Activated T-cell treated with anti-CD3 and anti-CD28 coated beads, Interleukin-2, amount 50 U/mL, for 4 hours (primary cell): Measurements from ENCODE around the gene AKR1D1. TPM values are rescaled to one million over a fixed set of nuclear protein-coding genes. Genes with fewer than 3 reads are reported as not detected.
"Not testable (repeated sequence)": the region's sequence is repeated elsewhere in the genome, so short reads cannot be mapped to it uniquely, and the experiment has no call there.

Experiments used
- ATAC-seq, 2 donors: fragments of 200-7000 bp; cut with Tn5 transposase; one replicate each; pipeline ENCODE4 v1.10.0; 2021
- DNase-seq: peaks from one replicate; pipeline ENCODE4 v3.0.0-alpha.2; 2020
- H3K27me3 Mint-ChIP-seq: one replicate; pipeline ENCODE4 v1.8.0; 2021; ENCODE audit warnings: low read depth, mixed read lengths
- H3K36me3 Mint-ChIP-seq: one replicate; pipeline ENCODE4 v1.8.0; 2022; ENCODE audit warnings: mixed read lengths; ENCODE audit not compliant: insufficient read depth
- H3K4me1 Mint-ChIP-seq: one replicate; pipeline ENCODE4 v1.8.0; 2021; ENCODE audit warnings: low read depth, mixed read lengths
- H3K4me3 Mint-ChIP-seq: one replicate; pipeline ENCODE4 v1.8.0; 2021; ENCODE audit warnings: mild to moderate bottlenecking, moderate library complexity, mixed read lengths
- H3K9me3 Mint-ChIP-seq: one replicate; pipeline ENCODE4 v1.8.0; 2021; ENCODE audit warnings: mixed read lengths
- total RNA-seq, 3 donors: library from RNA; stranded (reverse); gene quantifications; one replicate each; pipeline ENCODE4 v1.2.1, GENCODE V29; 2021

The AKR1D1 gene
- total RNA-seq, 3 donors from 2014 or later = 0.30 TPM; not detected in 2

DNA sequence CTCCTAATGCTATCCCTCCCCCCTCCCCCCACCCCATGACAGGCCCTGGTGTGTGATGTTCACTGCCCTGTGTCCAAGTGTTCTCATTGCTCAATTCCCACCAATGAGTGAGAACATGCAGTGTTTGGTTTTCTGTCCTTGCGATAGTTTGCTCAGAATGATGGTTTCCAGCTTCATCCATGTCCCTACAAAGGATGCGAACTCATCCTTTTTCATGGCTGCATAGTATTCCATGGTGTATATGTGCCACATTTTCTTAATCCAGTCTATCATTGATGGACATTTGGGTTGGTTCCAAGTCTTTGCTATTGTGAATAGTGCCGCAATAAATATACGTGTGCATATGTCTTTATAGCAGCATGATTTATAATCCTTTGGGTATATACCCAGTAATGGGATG is 20.6 kb upstream of the AKR1D1 start:
- Mint-ChIP-seq H3K9me3 (peaks cover 11% of the 10 kb centered on the region), H3K27me3 (peaks cover 11% of the 10 kb centered on the region)
- H3K36me3 Mint-ChIP-seq, DNase-seq, ATAC-seq, H3K4me1 Mint-ChIP-seq, H3K4me3 Mint-ChIP-seq: not testable (repeated sequence)

DNA sequence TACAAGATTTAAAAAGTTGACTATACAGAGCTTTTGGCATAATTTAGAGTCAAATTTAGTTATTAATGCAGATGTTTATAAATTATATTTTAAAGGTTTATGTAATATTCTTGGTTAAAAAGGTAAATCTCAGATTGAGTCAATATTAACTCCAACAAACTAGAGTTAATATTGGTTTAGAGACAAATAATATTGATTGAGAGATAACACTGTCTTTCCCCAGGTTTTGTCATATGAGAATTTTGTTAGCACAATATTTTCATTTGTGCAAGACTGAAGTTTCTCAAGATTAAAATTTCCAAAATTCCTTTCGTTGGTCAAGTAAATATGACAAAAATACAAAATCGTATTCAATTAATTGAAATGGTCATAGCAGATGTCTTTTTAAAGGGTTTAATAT is 12.9 kb upstream of the AKR1D1 start:
- no peak overlapping the region for H3K4me3 Mint-ChIP-seq
- DNase-seq = no peak
- no peaks in the 10 kb centered on the region for H3K9me3 Mint-ChIP-seq
- H3K27me3 Mint-ChIP-seq = peaks cover 9% of the 10 kb centered on the region
- no peaks in the 10 kb centered on the region for H3K4me1 Mint-ChIP-seq
- H3K36me3 Mint-ChIP-seq = no peaks in the 10 kb centered on the region
- no peak for ATAC-seq

DNA sequence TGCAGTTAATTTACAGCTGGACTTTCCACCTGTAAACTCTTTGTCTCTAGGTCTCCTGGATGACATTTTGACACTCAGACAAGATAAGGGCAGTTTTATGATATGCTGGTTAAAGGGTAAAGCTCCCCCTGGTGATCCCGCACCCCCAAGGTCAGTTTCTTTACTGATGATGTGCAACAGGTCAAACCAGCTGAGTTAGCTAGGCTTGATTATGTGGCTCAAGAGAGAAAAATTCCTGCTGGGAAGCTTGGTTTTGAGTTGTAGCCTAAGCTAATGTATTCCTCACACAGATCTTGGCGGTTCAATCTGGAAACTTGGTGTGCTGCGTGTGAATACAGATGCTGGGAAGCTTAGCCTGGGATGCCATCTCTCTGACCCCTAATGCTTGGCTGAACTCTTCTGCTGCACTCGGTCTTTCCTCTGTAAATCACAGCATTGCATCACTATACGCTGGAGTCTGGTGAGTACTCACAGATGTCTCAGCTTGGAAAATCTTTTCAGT is 11.4 kb upstream of the AKR1D1 start:
- no peak overlapping the region for H3K4me3 Mint-ChIP-seq
- peaks cover 10% of the 10 kb centered on the region for H3K27me3 Mint-ChIP-seq
- DNase-seq (no peak), ATAC-seq (no peak)
- no peaks in the 10 kb centered on the region for H3K4me1 Mint-ChIP-seq
- no peaks in the 10 kb centered on the region for H3K9me3 Mint-ChIP-seq
- no peaks in the 10 kb centered on the region for H3K36me3 Mint-ChIP-seq

DNA sequence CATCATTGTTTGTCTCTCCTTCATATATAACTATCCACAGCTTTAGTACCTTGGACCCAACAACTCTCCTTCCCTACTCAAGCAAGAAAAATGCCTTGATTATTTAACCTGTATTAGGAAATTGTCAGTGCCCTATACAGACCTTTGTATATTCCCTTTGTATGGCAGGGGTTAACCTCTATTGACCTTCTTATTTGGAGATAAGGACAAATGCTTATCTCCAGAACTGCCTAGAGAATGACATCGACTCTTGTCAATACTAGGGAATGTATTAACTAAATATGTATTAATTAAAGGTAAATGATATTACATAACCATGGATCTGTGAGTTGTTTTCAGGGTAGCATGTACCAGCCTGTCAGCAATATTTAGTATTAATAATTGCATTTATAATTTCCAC is 10.4 kb upstream of the AKR1D1 start:
- no peaks in the 10 kb centered on the region for H3K36me3 Mint-ChIP-seq
- no peaks in the 10 kb centered on the region for H3K4me1 Mint-ChIP-seq
- peaks cover 11% of the 10 kb centered on the region for H3K27me3 Mint-ChIP-seq
- ATAC-seq (no peak), DNase-seq (no peak)
- H3K9me3 Mint-ChIP-seq = no peaks in the 10 kb centered on the region
- no peak overlapping the region for H3K4me3 Mint-ChIP-seq

DNA sequence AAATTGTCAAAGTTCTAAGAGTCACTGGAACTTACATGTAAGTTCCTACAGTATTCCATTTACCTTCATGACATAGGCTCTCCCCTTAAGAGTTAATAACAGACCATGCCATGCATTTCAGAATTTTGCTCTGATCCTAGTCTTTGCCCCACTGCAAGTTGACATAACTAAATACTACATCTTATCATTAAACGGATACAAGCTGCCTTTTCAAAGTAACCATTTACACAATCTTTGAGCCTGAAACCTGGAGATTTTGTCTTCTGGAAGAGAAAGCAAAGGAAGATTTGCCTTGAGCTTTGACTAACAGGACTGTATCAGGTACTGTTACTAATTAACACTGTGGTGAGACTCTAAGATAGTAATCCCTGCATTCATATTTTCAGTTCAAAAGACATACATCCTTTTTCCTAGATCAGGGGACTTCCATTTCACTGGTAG is 9.3 kb upstream of the AKR1D1 start:
- no peak overlapping the region for H3K4me3 Mint-ChIP-seq
- no peaks in the 10 kb centered on the region for H3K4me1 Mint-ChIP-seq
- peaks cover 11% of the 10 kb centered on the region for H3K27me3 Mint-ChIP-seq

DNA sequence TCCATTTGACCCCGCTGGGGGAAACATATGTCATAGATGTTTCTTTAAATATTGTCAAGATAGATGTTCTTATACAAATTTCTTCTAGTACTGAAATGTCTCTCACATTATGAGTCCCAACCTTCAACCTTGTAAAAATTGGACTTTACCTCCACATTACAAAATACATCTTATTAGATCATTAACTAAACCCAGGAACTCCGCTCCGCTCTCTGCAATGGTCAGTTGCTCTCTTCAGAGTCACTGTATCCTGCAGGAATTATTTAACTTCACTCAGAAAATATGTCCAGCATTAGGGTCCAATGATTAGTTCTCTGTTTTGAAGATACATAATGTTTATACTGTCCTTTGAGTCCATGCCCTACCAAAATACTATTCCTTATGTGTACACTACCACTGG is 8.5 kb upstream of the AKR1D1 start:
- no peak for DNase-seq
- H3K4me1 Mint-ChIP-seq = no peaks in the 10 kb centered on the region
- H3K36me3 Mint-ChIP-seq = no peaks in the 10 kb centered on the region

More for the DNA sequence above, 9.3 kb upstream of the AKR1D1 start:
- ATAC-seq (no peak), DNase-seq (no peak)
- Mint-ChIP-seq H3K36me3 (no peaks in the 10 kb centered on the region), H3K9me3 (no peaks in the 10 kb centered on the region)

DNA sequence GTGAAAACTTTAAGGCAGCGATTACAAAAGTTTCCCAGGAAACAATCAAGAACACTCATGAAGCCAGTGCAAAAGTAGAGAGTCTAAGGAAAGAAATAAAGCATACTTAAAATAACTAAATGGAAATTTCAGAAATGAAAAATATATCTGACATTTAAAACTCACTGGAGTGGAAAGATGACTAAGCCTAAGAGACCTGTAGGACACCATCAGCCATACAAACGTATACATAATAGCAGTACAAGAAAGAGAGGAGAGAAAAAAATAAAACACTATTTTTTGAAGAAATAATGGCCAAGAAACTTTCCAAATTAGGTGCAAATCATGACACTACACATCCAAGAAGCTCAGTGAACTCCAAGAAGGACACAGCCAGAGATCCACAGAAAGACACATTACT is 5.4 kb upstream of the AKR1D1 start:
- no peaks in the 10 kb centered on the region for H3K4me1 Mint-ChIP-seq
- H3K9me3 Mint-ChIP-seq = peaks cover 9% of the 10 kb centered on the region
- no peak for ATAC-seq
- DNase-seq = no peak
- H3K27me3 Mint-ChIP-seq = peaks cover 7% of the 10 kb centered on the region
- no peaks in the 10 kb centered on the region for H3K36me3 Mint-ChIP-seq
- H3K4me3 Mint-ChIP-seq = no peak overlapping the region

More for the DNA sequence above, 8.5 kb upstream of the AKR1D1 start:
- Mint-ChIP-seq H3K9me3 (no peaks in the 10 kb centered on the region), H3K4me3 (no peak overlapping the region), H3K27me3 (peaks cover 12% of the 10 kb centered on the region)
- ATAC-seq = no peak

DNA sequence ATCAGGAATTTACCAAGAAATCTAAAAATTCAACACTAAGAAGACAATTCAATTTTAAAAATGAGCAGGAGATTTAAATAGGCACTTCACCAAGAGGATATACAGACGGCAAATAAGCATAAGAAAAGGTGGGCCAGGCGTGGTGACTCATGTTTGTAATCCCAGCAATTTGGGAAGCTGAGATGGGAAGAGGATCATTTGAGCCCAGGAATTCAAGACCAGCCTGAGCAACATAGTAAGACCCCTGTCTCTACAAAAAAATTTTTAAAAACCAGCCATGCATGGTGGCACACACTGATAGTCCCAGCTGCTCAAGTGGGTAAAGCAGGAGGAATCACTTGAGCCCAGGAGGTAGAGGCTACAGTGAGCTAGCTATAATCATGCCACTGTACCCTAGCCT is 3.5 kb upstream of the AKR1D1 start:
- H3K9me3 Mint-ChIP-seq = peaks cover 10% of the 10 kb centered on the region
- no peak for ATAC-seq
- H3K4me1 Mint-ChIP-seq = no peaks in the 10 kb centered on the region
- DNase-seq = no peak
- H3K4me3 Mint-ChIP-seq = no peak overlapping the region
- no peaks in the 10 kb centered on the region for H3K36me3 Mint-ChIP-seq
- peaks cover 7% of the 10 kb centered on the region for H3K27me3 Mint-ChIP-seq

DNA sequence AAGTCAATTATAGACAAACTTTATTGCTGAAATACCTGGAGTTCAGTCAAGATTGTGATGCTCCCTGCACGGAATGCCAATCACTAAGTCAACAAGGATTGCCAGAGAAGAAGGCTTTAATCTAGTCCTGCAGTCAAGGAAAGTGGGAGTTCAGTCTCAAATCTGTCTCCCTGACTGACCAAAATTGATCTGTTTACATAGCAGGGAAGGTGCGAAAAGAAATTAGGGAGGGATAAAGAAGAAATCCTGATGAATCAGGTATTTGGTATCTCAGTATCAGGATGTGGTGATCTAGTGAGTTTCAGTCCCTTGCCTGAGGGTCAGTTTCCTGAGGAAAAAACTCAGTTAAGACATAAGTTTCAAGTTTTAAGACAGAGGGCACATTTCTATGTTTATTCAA is 2.1 kb upstream of the AKR1D1 start:
- DNase-seq (no peak), ATAC-seq (no peak)
- Mint-ChIP-seq H3K9me3 (peaks cover 10% of the 10 kb centered on the region), H3K4me3 (no peak overlapping the region), H3K27me3 (peaks cover 4% of the 10 kb centered on the region), H3K4me1 (no peaks in the 10 kb centered on the region), H3K36me3 (no peaks in the 10 kb centered on the region)

DNA sequence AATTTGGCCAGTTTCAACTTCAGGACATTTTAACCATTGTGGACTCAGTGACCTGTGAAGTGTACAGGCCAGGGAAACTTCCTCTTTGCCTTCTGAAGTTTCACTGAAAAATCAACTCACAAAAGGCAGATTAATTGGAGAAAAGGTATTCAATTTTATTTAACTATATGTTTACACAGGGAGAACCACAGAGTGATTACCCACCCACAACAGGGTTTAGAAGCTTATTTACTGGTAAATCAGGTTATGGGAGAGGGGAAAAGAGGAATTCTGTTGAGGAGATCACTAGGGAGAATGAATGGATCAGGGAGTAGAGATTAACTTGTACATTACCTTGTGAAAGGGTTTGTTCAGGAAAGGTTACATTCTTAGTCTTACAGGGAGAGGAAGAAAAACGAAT is 1.7 kb upstream of the AKR1D1 start:
- Mint-ChIP-seq H3K4me3 (no peak overlapping the region), H3K4me1 (no peaks in the 10 kb centered on the region)

DNA sequence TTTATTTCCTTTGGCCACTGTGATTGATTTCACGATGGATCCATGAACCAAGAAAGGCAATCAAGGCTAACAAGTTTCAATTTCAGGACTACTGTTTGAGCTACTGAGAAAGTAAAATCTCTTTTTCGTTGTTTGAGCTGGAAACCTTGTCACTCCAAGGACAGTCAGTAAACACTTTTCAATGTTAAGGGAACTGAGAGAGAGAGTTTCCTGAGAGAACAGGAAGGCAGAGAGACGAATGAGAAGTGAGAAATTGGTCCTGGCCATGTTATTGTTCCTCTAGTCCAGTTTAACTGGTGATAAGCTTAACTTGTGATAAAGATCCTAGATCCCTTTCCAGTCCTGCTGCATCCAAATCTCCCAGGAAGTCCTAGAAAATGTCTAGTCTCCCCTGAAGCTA is 909 bp upstream of the AKR1D1 start:
- H3K4me3 Mint-ChIP-seq = no peak overlapping the region
- no peaks in the 10 kb centered on the region for H3K36me3 Mint-ChIP-seq
- no peaks in the 10 kb centered on the region for H3K4me1 Mint-ChIP-seq
- no peak for ATAC-seq
- peaks cover 10% of the 10 kb centered on the region for H3K9me3 Mint-ChIP-seq
- no peak for DNase-seq
- H3K27me3 Mint-ChIP-seq = peaks cover 3% of the 10 kb centered on the region

More for the DNA sequence above, 1.7 kb upstream of the AKR1D1 start:
- DNase-seq (no peak), ATAC-seq (no peak)
- Mint-ChIP-seq H3K27me3 (peaks cover 4% of the 10 kb centered on the region), H3K36me3 (no peaks in the 10 kb centered on the region), H3K9me3 (peaks cover 10% of the 10 kb centered on the region)

DNA sequence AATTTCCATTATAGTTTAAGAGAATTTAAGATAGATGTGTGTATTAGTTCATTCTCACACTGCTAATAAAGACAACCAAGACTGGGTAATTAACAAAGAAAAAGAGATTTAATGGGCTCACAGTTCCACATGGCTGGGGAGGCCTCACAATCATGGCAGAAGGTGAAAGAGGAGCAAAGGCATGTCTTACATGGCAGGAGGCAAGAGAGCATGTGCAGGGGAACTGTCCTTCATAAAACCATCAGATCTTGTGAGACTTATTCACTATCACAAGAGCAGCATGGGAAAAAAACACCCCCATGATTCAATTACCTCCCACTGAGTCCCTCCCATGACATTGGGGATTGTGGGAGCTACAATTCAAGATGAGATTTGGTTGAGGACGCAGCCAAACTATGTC is 473 bp upstream of the AKR1D1 start:
- not testable (repeated sequence) for H3K9me3 Mint-ChIP-seq, H3K4me3 Mint-ChIP-seq, H3K4me1 Mint-ChIP-seq, ATAC-seq, DNase-seq, H3K27me3 Mint-ChIP-seq, H3K36me3 Mint-ChIP-seq

DNA sequence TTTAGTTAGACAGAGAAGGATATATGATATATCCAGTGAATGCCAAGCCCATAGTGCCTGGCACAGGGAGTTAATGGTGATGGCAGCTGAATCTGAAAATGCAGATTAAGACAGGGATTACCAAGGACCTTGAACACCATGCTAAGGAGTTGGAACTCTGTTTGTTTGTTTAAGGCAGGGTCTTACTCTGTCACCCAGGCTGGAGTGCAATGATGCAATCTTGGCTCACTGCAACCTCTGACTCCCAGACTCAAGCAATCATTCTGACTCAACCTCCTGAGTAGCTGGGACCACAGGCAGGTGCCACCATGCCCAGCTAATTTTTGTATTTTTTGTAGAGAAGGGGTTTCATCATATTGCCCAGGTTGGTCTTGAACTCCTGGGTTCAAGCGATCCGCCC is 1.6 kb downstream of the AKR1D1 start:
- Mint-ChIP-seq H3K36me3 (no peaks in the 10 kb centered on the region), H3K4me3 (no peak overlapping the region), H3K9me3 (peaks cover 10% of the 10 kb centered on the region), H3K27me3 (no peaks in the 10 kb centered on the region), H3K4me1 (no peaks in the 10 kb centered on the region)
- DNase-seq (no peak), ATAC-seq (no peak)

DNA sequence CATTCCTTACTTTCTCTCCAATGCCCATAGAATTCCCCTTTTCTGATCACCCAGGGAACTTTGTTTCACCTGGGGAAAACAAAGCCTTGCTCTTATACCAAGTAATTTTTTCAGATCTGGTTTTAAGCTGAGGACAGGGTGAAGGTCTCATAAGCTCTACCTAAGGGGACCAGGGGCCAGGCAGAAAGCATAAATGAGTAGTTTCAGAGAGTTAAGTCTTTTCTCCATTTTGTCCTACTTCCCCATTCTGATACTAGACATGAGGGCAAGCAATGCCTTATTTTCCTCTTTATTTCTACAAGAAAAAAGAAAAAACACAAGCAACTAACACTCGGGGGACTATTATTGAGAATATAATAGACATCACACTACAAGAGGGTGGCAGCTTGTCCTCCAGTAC is 2.9 kb downstream of the AKR1D1 start:
- Mint-ChIP-seq H3K4me1 (no peaks in the 10 kb centered on the region), H3K4me3 (no peak overlapping the region), H3K27me3 (no peaks in the 10 kb centered on the region), H3K36me3 (no peaks in the 10 kb centered on the region), H3K9me3 (peaks cover 6% of the 10 kb centered on the region)
- DNase-seq (no peak), ATAC-seq (no peak)

DNA sequence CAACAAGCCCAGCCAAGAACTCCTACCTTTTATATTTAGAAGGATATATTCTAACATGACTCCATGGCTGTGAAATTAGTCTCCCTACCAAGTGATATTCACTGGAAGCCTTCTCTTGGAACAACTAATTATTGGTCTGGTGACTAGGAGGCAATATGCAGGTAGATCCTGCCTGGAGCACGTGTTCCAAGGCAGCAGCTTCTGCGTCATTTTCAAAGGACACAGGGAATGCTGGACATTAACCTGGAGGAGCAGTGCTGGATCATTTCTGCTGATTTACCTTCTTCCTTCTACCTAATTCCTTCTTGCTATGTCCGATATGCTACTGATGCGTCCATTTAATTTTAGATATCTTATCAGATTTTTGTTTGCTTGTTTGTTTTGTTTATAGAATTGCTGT is 5.6 kb downstream of the AKR1D1 start:
- Mint-ChIP-seq H3K27me3 (no peaks in the 10 kb centered on the region), H3K36me3 (no peaks in the 10 kb centered on the region), H3K9me3 (no peaks in the 10 kb centered on the region), H3K4me1 (no peaks in the 10 kb centered on the region), H3K4me3 (no peak overlapping the region)
- DNase-seq (no peak), ATAC-seq (no peak)

DNA sequence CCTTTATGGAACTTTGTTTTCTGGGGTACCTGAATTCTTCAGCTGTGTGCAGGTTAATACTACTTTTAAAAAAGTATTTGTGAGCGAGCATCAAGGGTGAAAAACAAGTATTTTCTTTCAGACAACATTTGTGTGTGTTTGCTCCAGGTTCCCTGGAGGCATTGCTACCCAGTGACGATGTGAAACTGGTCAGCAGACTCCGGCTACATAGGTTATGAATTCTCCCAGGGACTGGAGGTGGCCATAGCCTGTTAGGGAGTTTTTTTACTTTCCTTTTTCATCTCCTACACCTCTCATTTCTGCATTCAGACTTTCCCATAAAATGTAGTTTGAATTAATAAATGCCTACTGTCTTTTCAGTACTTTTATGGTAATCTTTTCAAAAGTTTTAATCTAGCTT is 7.6 kb downstream of the AKR1D1 start:
- Mint-ChIP-seq H3K27me3 (peaks cover 1% of the 10 kb centered on the region), H3K4me1 (no peaks in the 10 kb centered on the region), H3K9me3 (no peaks in the 10 kb centered on the region), H3K36me3 (no peaks in the 10 kb centered on the region), H3K4me3 (no peak overlapping the region)
- ATAC-seq = no peak
- no peak for DNase-seq
